LNCaP clone FGC (cell line): Measurements from ENCODE around the gene SS18L1.

Source experiments
- DNase-seq: peaks from one replicate; pipeline ENCODE4 v3.0.0-alpha.2; 2011; ENCODE audit warnings: low read depth
- H3K4me3 ChIP-seq: 2 replicates; pipeline ENCODE4 v1.5.1; 2011; ENCODE audit warnings: mild to moderate bottlenecking, low read depth, low read length, control low read depth
- TF ChIP-seq, protein P1 (sequence below): IDR thresholded peaks from 2 replicates; pipeline ENCODE4 v1.5.1; 2012; ENCODE audit warnings: mild to moderate bottlenecking; ENCODE audit not compliant: control insufficient read depth, insufficient read depth; ENCODE audit errors: extremely low read depth

SS18L1 gene

GRCh38 chr20:62174870-62175624, 31.5 kb downstream of the SS18L1 start:
- TF ChIP-seq, protein P1, sequence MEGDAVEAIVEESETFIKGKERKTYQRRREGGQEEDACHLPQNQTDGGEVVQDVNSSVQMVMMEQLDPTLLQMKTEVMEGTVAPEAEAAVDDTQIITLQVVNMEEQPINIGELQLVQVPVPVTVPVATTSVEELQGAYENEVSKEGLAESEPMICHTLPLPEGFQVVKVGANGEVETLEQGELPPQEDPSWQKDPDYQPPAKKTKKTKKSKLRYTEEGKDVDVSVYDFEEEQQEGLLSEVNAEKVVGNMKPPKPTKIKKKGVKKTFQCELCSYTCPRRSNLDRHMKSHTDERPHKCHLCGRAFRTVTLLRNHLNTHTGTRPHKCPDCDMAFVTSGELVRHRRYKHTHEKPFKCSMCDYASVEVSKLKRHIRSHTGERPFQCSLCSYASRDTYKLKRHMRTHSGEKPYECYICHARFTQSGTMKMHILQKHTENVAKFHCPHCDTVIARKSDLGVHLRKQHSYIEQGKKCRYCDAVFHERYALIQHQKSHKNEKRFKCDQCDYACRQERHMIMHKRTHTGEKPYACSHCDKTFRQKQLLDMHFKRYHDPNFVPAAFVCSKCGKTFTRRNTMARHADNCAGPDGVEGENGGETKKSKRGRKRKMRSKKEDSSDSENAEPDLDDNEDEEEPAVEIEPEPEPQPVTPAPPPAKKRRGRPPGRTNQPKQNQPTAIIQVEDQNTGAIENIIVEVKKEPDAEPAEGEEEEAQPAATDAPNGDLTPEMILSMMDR = no peak
- H3K4me3 ChIP-seq = no peak overlapping the region
- no peak for DNase-seq

DNA sequence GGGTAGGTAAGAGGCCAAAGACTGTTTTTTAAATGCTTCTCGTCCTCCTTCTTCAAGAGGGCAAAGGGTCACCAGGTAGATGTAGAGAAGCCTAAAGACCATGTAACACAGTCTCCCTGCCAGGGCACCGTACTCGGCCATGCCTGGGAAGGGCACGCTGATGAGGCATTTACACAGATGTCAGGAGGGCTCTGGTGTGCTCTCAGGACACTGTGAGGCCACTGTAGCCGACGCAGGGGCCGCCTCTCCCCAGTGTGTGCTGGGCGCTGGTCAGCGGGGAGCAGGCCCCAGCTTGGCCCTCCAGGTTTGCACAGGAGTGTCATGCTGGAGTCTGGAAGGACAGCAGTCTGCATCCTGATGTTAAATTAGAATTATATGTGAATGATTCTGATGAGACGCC, 32.1 kb downstream of the SS18L1 start:
- TF ChIP-seq, protein P1 = no peak
- DNase-seq = no peak
- H3K4me3 ChIP-seq = no peak overlapping the region

DNA sequence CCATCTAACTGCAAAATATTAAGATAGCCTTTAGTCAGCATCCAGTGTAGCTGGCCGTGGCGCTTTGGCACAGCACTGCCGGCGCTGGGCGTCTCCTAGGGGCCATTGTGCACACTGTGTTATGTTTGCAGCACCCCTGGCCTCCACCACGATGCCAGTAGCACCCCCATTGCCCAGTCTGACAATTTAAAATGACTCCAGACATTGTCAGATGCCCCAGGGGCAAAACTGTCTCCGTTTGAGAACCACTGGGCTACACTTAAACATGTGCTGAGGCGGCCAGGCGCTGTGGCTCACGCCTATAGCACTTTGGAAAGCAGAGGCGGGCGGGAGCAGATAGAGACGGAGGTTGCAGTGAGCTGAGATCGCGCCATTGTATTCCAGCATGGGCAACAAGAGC, 33.3 kb downstream of the SS18L1 start:
- DNase-seq = no peak
- H3K4me3 ChIP-seq = no peak overlapping the region
- TF ChIP-seq, protein P1 = no peak

GRCh38 chr20:62177307-62177706, 33.7 kb downstream of the SS18L1 start:
- DNase-seq = no peak
- H3K4me3 ChIP-seq = no peak overlapping the region
- TF ChIP-seq, protein P1 = no peak

DNA sequence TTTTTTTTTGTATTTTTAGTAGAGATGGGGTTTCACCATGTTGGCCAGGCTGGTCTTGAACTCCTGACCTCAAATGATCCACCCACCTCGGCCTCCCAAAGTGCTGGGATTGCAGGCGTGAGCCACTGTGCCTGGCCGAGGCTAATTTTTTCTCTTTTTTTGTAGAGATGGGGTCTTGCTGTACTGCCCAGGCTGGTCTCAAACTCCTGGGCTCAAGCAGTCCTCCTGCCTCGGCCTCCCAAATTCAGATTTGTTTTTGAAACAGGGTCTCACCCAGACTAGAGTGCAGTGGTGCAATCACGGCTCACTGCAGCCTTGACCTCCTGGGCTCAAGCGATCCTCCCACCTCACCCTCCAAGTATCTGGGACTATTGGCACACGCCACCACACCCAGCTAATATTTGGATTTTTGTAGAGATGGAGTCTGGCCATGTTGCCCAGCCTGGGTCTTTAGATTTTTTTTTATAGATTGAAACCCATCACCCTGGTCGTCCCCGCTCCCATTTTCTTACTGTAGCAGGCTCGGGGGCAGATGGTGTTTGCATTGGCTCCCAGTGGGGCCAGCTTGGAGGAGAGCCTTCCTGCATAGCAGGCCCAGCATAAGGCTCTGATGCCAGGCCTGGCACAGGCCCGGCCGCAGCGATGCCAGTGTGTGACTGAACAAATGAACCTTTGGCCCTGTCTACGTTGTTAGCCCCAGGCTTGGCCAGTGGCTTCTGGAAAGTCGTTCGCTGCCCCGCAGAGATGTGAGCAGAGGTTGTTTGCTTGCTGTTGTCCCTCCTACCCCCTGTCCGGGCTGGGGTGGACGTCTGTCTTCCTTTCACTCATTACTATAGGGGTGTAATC, 35.0 kb downstream of the SS18L1 start:
- TF ChIP-seq, protein P1 = no peak
- no peak for DNase-seq
- H3K4me3 ChIP-seq = no peak overlapping the region

- H3K4me3 ChIP-seq = no peak overlapping the region
- no peak for DNase-seq
- TF ChIP-seq, protein P1 = no peak
Observed at GRCh38 chr20:62179162-62179504, 35.6 kb downstream of the SS18L1 start.
